GM18870 (cell line): ENCODE results near the gene TMEM132A.
"Not testable (repeated sequence)": the region's sequence is repeated elsewhere in the genome, so short reads cannot be mapped to it uniquely, and the experiment has no call there.

Source experiments
- ATAC-seq: cut with Tn5 transposase; IDR thresholded peaks from one replicate; pipeline ENCODE4 v1.9.1; 2021; ENCODE audit warnings: moderate library complexity; ENCODE audit not compliant: unreplicated experiment

Gene TMEM132A

DNA sequence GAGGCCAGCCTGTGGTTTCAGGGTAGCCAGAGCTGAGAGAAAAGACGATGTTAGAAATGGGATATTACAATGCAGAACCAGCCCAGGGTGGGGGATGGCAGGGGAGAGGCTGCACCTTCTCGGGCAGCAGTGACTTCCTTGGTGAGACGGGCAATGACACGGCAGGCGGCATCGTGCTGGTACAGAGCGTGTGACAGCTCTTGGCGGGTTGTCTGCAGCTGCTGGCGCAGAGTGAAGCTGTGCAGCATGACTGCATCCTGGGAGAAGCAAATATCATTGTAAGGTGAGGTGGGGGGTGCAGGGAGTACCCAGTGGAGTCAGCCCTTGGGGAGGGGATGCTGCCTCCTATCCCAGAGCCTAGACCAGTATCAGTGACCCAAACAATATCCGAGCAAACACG, 21.6 kb upstream of the TMEM132A start:
- no peak for ATAC-seq

DNA sequence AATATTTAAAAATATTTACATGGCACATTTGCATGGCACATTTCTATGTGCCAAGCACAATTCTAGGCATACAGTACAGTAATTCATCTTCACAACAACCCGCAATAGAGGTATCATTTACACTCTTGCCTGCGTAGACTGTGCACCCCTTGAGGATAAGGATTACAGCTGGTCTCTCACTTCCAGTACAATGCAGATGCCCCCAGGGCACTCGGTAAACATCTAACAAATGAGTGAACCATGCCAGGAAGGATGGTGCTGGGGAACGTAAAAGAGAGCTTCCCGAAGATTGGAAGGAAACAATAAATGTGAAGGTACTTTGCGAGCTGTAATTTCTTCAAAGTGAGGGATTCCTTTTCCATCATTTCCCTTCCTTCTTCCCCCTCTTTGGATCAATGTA, 19.2 kb upstream of the TMEM132A start:
- ATAC-seq, result no peak

DNA sequence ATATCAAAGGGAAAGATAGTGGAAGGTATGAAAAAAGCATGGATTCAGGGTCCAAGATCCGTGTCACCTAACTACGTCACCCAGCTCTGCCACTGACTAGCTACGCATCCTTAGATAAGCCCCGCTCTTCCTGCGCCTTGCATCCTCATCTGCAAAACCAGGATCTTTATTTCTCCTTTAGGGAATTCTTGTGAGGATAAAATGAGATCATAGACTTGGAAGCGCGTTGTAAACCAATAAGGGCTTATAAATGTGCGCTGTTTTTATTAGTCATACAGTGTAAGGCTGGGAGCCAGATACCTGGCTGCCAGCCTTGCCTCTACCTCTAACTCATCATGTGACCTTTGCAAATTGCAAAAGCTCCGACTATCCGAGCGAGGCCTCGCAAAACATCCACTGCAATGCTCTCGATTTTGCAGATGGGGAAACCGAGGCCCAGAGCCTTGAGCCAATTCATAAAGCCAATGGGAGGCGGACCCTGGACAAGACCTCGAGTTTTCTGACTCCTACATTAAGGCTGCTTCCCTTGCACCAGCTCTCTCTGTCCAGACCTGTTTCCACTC, 18.6 kb upstream of the TMEM132A start:
- no peak for ATAC-seq

DNA sequence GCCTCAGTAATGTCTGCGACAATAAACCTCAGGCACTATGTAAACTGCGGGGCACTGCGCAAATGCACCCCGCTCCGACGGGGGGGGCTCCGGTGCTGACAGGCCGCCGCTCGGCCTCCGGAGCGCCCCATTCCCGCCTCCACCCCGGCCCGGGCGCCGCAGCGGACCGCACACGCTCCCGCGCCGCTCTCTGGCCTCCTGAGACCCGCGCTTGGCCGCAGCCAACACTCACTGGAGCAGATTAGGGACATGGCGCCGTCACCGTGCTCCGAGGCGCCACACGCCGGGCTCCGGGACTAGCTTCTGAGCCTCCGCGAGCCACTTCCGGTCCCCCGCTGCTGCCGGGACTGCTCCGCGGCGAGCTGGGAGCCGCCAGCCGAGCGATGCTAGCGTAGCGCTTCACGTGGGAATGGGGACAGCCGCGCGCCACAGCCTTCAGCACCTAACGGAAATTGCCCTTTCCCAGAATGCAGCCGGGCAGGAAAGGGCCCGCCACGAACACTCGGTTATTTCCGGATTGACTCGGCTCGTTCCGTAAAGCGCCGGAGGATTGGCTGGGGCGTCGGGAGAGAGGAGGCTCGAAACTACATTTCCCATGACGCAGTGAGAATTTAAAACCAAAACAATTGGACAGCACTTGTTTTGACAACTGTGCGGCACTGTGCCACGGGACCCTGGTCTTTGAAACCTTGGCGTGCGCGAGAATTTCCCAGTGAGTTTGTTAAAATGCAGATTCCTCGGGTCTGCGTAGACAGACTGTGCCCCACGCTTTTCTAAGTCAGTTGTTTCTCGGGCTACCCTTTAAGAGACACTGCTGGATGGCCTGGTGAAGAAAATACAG, 17.9 kb upstream of the TMEM132A start, which contains the start of gene PRPF19:
PRPF19 (minus strand) TSS at position 454 of the 841 bp plus-strand sequence; CDS start at position 251, 203 bp downstream.
- ATAC-seq, result peak; percentile 70

DNA sequence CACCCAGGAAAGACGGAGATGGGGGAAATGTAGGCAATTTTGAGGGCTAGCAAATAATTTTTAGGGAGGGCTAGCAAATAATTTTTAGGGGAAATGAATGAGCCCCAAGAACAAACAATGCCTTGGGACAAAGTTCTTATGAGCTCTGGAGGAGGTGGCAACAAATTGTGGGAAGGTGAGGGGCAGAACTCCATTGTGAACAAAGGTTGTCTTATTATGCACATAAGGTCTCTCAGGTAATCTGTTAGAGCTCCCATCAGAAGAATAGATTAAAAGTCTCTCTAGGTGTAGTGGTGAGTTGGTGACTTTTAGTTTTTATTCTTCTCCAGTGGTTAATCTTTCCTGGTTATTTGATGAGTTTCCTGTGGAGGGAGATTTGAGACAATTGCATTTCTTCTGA, 15.5 kb upstream of the TMEM132A start:
- ATAC-seq, result no peak

DNA sequence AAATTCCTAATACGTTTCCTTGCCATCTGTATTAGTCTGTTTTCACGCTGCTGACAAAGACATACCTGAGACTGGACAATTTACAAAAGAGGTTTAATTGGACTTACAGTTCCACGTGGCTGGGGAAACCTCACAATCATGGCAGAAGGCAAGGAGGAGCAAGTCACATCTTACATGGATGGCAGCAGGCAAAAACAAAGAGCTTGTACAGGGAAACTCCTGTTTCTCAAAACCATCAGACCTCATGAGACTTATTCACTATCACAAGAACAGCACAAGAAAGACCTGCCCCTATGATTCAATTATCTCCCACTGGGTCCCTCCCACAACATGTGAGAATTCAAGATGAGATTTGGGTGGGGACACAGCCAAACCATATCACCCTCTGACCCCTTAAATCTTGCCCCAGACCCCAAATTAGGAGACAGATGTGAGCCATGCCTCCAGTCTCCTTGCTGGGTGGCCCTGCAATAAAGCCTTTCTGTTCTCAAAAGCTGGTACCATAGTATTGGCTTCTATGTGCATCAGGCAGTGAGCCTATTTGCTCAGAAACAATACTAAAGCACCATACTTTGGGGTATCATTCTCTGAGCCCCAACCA, 14.5 kb upstream of the TMEM132A start:
- not testable (repeated sequence) for ATAC-seq

DNA sequence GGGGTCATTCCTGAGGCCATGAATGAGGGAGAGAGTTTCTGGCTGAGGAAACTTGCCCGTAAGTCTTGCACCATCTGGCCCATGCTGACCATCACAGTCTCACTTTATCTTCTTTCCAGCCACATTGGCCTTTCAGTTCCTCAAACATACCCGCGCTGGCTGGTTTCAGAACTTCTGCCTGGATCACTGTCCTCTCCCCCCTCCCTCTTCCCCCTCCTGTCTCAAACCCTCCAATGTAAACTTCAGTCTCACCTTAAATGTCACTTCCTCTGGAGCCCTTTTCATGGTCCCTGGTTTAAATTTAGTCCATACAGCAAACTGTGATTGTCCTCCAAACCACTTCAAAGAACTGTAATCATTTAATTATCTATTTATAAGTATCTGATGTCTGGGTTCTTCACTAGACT, 14.0 kb upstream of the TMEM132A start:
- ATAC-seq, result peak; percentile 34

DNA sequence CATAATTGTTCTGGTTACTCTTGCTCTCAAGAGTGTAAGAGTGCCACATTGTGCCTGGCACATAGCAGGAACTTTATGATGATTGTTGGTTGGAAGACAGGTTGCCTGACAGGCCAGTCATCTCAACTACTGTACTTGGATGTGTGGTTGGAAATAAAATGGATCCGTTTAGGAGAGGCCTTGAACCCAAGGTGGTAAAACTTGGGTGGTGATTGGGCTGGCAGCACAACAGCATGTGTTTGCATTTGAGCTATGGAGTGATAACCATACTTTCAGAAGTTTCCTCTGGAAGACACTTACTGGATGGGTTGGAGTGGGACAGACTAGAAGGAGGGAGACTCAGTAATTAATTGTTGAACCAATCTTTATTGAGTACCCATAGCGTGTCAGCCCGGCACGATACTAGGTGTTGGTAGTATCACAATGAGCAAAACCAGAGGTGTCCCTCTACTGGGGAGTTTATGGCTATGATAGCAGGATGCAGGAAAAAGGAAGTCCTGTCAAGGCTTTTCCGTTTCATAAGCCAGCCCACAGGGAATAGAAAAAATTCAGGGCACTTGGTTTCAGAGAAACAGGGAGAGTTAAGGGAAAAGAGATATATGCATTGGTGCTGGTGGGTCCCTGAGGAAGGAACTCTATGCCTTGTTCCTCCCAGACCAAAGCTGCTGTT, 13.4 kb upstream of the TMEM132A start:
- no peak for ATAC-seq

DNA sequence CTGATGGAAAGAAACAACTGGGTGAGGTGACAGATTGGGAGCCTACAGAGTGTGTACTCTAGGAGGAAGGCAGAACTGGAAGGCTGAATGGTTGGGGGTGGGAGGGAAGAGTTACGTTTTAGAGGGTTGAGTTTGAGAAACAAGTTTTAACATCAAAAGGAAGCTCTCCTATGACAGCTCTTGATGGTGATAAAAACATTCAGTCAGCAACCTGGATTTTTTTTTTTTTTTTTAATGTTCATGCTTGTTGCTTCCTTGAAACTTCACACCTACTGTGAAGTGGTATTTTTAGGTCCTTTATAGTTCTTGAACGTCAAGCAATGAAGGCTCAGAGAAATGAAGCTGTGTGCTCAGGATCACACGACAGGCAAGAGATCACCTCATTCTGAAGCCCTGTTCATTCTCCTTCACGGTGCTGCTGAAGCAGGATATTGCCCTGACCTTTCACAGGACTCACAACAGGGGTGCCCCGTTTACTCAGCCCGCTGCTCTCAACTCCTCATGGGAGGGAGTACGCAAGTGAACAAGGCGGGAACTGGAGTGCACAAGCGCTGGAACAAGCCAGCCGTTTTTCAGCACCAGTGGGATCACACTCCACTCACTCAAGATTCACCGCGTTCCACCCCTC, 11.9 kb upstream of the TMEM132A start:
- ATAC-seq, result no peak

DNA sequence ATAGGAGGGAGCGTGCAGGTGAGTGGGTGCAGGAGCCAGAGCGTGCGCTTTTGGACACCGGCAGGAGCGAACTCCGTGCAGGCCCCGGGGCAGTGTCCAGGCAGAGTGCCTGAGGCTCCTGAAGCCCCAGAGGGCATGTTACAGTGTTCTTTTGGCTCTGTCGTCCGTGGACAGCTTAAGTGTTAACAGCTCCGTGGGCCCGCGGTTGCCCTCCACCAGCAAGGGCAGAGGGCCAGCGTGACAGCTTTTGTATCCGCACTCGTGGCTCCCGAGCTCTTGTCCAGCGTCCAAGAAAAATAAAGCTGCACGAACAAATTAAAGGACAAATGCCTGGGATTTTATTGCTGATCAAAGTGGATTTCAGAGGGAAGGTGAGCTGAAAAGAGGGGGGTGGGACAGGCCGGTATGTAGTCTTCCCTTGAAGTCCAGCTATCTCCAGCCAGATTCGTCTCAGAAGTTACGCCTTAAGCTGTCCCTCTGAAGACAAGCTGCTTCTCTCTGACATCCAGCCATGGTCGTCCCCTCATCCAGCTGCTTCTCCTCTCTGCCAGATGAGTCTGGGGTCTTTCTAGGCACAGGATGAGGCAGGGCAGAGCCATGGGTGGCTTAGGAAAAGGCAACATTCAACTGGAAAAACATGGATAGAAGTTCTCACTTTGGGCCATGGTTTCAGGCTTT, 11.3 kb upstream of the TMEM132A start:
- no peak for ATAC-seq

DNA sequence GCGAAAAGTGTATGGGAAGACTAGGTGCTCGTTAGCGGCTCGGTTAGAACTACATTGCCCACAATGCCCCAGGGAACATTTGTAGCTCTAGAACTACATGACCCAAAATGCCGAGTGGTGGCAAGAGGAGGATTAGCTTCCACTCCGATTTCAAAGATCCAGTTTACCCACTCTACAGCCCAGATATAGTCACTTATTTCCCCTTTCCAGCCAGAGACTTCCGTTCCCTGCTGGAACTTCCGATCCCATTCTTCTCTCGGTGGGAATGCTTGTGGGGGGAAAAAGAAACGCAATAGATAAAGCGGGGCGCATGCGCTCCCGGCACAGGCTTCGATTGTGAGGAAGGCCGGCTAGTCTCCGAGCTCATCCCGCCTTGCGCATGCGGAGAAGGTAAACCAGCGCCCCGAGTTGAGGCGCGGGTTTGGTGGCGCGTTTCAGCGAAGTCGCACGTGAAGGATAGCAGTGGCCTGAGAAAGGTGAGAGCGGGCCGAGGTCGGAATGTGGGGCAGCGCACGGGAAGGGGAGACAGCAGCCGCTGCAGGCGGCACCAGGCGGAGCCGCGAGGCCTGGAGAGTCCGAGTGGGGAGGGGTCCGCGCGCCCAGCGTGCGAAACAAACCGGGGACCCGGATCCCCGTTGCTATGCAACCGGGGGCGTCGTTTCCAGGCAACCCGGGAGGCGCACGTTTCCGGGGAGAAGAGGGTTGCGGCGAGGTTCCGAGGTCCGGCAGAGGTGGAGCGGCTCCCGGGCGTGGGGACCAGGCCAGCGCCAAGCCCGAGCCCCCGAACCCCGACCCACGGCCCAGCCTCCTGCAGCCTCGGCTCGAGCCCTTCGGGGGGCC, 10.2 kb upstream of the TMEM132A start, which contains the start of gene TMEM109:
TMEM109 (plus strand) TSS at position 366 of the 840 bp plus-strand sequence. CDS start 5,536 bp downstream, outside the sequence.
- ATAC-seq, result peak; percentile 38

DNA sequence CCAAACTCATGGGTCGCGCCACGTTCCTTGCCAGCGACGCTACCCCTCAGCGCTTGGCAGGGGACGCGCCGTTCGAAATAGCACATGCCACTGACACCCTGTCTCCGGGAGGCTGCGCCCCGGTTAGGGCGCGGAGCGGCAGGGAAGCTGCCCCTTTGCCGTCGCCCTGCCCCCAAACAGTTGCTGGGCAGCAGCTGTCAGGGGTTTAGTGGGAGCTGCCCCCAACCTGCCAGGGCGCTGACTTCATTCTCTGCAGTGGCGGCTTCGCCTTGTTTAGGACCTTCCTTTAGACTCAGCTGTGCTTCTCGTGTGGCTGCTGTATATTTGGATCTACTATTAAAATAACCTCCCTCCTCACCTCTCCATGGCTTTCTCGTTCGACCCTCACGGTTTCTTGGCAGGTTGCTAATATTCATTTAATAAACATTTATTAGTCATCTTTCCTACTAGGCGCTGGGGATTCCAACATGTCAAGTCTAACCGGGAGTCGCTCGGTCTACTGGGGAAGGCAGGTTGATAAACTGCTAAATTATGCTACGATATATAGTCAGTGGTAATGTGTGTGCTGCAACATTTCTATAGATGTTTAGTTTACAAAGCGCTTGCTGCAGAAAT, 9.5 kb upstream of the TMEM132A start:
- ATAC-seq, result no peak

DNA sequence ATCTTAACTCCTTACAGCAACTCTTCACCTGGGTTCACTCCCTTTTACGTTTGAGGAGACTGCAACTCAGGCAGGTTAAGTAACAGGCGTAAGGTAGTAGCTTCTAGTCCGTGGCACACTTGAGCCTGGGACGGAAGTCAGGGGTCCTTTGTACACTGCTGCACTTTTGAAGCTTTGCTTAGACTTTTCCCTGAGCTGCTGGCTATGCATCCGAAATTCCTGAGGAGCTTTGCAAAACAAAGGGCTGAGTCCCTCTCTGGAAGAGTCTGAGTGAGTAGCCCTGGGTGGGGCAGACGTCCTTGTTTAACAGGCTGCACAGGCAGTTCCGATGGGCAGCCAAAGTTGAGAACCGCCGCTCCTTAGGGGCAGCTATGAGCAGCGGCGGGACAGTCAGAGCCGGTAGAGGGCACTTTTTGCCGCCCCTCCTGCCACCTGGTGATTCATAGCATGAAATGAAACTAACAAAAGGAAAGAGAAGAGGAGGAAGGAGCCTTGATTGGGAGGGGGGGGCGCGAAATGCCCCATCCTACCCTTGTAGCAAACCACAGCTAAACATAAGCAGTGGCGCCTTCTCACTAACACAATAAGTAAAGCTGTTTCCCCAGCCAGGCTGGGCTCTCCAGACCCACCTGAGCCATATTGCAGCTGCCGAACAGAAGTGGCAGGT, 8.9 kb upstream of the TMEM132A start:
- ATAC-seq, result peak; percentile 47

DNA sequence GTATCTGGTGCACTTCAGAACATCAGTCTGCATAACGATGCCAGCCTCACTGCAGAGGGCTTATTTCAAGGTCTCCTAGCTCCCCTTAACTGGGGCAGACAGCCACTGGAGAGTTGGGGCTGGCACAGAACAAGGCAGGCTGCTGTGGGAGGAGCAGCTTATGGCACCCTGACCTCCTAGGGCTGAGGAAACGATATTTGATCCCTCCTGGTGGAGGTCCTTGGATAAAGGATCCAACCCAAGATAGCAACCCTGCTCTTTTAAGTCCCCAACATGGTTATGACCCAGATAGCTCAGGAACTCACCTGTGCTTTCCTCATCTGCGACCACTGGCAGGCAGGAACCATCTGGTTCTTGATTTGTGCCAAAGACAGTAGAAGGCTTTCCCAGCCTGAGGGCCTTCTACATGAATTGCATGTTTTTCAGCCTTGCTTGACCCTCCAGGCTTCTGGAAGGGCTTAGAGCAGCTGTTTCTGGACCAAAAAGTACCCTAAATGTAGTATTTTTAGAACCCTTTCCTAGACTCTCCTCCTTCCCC, 7.5 kb upstream of the TMEM132A start:
- no peak for ATAC-seq

DNA sequence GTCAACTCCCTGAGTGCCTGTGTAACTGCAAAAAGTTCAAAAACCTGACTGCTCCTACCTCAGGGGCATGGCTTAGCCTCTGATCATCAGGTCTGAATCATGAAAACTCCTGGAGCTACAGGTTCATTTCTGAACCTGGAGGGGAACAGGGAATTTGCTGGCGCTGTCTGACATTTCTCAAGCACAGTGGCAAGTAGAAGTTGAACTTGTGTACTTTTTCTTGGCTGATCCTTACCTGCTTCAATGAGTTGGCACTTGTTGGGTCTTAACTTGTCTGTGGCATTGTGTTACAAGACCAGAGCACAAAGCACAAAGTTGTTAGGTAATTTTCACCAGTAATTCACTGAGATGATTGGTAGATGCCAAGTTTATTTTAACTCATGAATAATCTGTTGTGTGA, 7.0 kb upstream of the TMEM132A start:
- ATAC-seq, result no peak

DNA sequence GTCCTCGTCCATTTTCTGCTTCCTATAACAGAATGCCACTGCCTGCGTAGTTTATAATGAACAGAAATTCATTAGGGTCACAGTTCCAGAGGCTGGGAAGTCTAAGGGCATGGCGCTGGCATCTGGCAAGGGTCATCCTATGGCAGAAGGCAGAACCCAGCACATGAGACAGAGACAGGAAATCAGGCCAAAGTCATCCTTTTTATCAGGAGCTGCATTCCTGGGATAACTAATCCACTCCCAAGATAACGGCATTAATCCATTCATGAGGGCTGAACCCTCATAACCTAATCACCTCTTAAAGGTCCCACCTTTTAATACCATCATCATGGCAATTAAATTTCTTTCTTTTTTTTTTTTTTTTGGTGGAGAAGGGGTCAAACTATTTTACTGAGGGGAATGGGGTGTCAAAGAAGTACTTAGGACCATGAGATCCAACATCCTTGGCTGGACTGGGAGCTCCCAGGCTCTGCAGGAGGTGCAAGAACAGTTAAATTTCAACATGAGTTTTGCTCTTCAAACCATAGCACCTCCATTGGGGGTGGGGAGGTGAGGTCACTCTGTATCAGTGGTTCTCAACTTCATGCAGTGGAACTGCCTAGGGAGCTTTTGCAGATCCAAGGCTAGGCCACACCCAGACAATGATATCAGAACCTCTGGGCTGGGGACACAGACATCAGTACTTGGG, 5.9 kb upstream of the TMEM132A start:
- no peak for ATAC-seq

DNA sequence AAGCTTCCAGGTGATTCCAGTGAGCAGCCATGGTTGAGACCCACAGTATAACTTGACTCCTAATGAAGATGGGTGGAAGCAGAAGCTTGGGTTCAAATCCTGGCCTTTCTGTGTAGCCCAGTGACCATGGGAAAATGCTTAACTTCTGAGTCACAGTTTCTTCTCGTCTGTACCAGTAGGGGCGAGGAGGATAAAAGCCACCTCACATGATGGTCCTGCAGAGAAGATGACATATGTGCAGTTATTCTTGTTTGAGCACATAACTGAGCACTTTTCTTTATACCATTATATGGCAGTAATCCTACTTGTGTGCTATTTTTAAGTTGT, 5.4 kb upstream of the TMEM132A start:
- no peak for ATAC-seq

DNA sequence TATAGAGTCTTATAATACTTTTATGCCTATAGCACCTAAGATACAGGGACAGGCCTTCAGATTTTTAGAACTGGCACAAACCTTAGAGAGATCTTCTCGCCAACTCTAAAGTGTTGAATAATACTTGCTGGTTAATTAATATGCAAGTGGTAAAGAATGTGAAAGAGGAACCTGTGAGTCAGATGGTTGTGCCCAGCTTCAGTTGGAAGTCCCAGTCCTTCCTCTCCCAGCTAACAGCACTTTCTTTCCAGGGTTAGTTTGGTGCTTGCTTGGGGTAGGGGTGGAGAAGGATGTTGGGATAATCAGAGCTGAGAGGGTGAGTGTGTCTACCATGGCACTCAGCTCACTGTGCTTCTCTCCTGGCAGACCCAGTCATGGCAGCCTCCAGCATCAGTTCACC, 4.9 kb upstream of the TMEM132A start:
- no peak for ATAC-seq
